ENCODE results near the gene CELF1.
A peak's percentile ranks its signal among the peaks of the same experiment; 100 is the strongest.

CELF1 gene

GRCh38 chr11:47545298-47545697 is 7.6 kb downstream of the CELF1 start:
- Histone ChIP-seq H4K20me1 (ENCODE audit: insufficient read depth, low read length) (no peaks in the 10 kb centered on the region), H3K9ac (ENCODE audit: low read length) (no peak overlapping the region)

GRCh38 chr11:47541070-47541469 is 11.9 kb downstream of the CELF1 start:
- Histone ChIP-seq H3K9me3 (ENCODE audit: low read length) (no peaks in the 10 kb centered on the region), H3K36me3 (ENCODE audit: insufficient read depth, low read length) (peaks cover 15% of the 10 kb centered on the region), H3F3A (ENCODE audit: insufficient read depth, low read length) (no peaks in the 10 kb centered on the region), H3K27me3 (ENCODE audit: insufficient read depth, low read length) (no peaks in the 10 kb centered on the region), H3K4me3 (ENCODE audit: low read depth, low read length, poor library complexity, severe bottlenecking) (no peak overlapping the region), H4K20me1 (ENCODE audit: insufficient read depth, low read length) (peaks cover 3% of the 10 kb centered on the region; the same call in 1 of the 2 replicates), H2AFZ (ENCODE audit: low read length) (no peak overlapping the region), H3K4me2 (ENCODE audit: low read length) (peak overlapping the region; percentile 0; the same call in 1 of the 2 replicates), H3K9me2 (ENCODE audit: low read depth, low read length) (no peaks in the 10 kb centered on the region), H3K4me1 (ENCODE audit: insufficient read depth, low read length, severe bottlenecking) (peaks cover 50% of the 10 kb centered on the region), H3K27ac (ENCODE audit: low read depth, low read length, poor library complexity, severe bottlenecking) (peak overlapping the region; percentile 35), H3K79me2 (ENCODE audit: insufficient read depth, low read length) (peaks cover 95% of the 10 kb centered on the region), H3K9ac (ENCODE audit: low read length) (no peak overlapping the region)
- TF ChIP-seq CTCF (IDR thresholded peaks at IDR 0.05; ENCODE audit: low read length), result no peak
- no peak for TF ChIP-seq EZH2 (IDR thresholded peaks at IDR 0.05; ENCODE audit: borderline replicate concordance, low read length)

More at GRCh38 chr11:47545298-47545697, 7.6 kb downstream of the CELF1 start:
- peaks cover 94% of the 10 kb centered on the region for H3K79me2 ChIP-seq (ENCODE audit: insufficient read depth, low read length)
- H3K27ac ChIP-seq (ENCODE audit: low read depth, low read length, poor library complexity, severe bottlenecking), result no peak overlapping the region
- peaks cover 19% of the 10 kb centered on the region for H3K36me3 ChIP-seq (ENCODE audit: insufficient read depth, low read length)
- H3K4me1 ChIP-seq (ENCODE audit: insufficient read depth, low read length, severe bottlenecking), result peaks cover 44% of the 10 kb centered on the region
- no peak for TF ChIP-seq EZH2 (IDR thresholded peaks at IDR 0.05; ENCODE audit: borderline replicate concordance, low read length)
- TF ChIP-seq CTCF (IDR thresholded peaks at IDR 0.05; ENCODE audit: low read length), result no peak
- H3K9me2 ChIP-seq (ENCODE audit: low read depth, low read length), result no peaks in the 10 kb centered on the region
- no peak overlapping the region for H3K4me3 ChIP-seq (ENCODE audit: low read depth, low read length, poor library complexity, severe bottlenecking)
- H3K4me2 ChIP-seq (ENCODE audit: low read length), result no peak overlapping the region
- no peaks in the 10 kb centered on the region for H3K9me3 ChIP-seq (ENCODE audit: low read length)
- H3K27me3 ChIP-seq (ENCODE audit: insufficient read depth, low read length), result no peaks in the 10 kb centered on the region
- H3F3A ChIP-seq (ENCODE audit: insufficient read depth, low read length), result no peaks in the 10 kb centered on the region
- H2AFZ ChIP-seq (ENCODE audit: low read length), result no peak overlapping the region

- Histone ChIP-seq H3K4me1 (ENCODE audit: insufficient read depth, low read length, severe bottlenecking) (peaks cover 52% of the 10 kb centered on the region), H3K27me3 (ENCODE audit: insufficient read depth, low read length) (no peaks in the 10 kb centered on the region), H2AFZ (ENCODE audit: low read length) (no peak overlapping the region), H3K9me2 (ENCODE audit: low read depth, low read length) (no peaks in the 10 kb centered on the region), H3F3A (ENCODE audit: insufficient read depth, low read length) (no peaks in the 10 kb centered on the region), H3K4me3 (ENCODE audit: low read depth, low read length, poor library complexity, severe bottlenecking) (no peak overlapping the region), H3K9me3 (ENCODE audit: low read length) (no peaks in the 10 kb centered on the region), H3K27ac (ENCODE audit: low read depth, low read length, poor library complexity, severe bottlenecking) (peak overlapping the region; percentile 2), H3K36me3 (ENCODE audit: insufficient read depth, low read length) (peaks cover 22% of the 10 kb centered on the region; the same call in 1 of the 2 replicates), H3K4me2 (ENCODE audit: low read length) (peak overlapping the region; percentile 1; the same call in 1 of the 2 replicates), H4K20me1 (ENCODE audit: insufficient read depth, low read length) (peaks cover 3% of the 10 kb centered on the region; the same call in 1 of the 2 replicates), H3K79me2 (ENCODE audit: insufficient read depth, low read length) (peaks cover 99% of the 10 kb centered on the region), H3K9ac (ENCODE audit: low read length) (no peak overlapping the region)
- no peak for TF ChIP-seq EZH2 (IDR thresholded peaks at IDR 0.05; ENCODE audit: borderline replicate concordance, low read length)
- no peak for TF ChIP-seq CTCF (IDR thresholded peaks at IDR 0.05; ENCODE audit: low read length)
These were observed 13.3 kb downstream of the CELF1 start for GRCh38 chr11:47539681-47540039.
